GM08714 (cell line): ENCODE results near the gene NFX1.

Source experiments
- H3K4me3 ChIP-seq: fragments of 200-500 bp; sonication (Bioruptor generic); 2 replicates; pipeline ENCODE4 v1.5.1; 2014; ENCODE audit warnings: mild to moderate bottlenecking, low read length, inconsistent platforms
- ZNF274 ChIP-seq: IDR thresholded peaks from 2 replicates; pipeline ENCODE4 v1.6.1; 2012; ENCODE audit warnings: mild to moderate bottlenecking, low read depth, low read length

Gene NFX1

DNA sequence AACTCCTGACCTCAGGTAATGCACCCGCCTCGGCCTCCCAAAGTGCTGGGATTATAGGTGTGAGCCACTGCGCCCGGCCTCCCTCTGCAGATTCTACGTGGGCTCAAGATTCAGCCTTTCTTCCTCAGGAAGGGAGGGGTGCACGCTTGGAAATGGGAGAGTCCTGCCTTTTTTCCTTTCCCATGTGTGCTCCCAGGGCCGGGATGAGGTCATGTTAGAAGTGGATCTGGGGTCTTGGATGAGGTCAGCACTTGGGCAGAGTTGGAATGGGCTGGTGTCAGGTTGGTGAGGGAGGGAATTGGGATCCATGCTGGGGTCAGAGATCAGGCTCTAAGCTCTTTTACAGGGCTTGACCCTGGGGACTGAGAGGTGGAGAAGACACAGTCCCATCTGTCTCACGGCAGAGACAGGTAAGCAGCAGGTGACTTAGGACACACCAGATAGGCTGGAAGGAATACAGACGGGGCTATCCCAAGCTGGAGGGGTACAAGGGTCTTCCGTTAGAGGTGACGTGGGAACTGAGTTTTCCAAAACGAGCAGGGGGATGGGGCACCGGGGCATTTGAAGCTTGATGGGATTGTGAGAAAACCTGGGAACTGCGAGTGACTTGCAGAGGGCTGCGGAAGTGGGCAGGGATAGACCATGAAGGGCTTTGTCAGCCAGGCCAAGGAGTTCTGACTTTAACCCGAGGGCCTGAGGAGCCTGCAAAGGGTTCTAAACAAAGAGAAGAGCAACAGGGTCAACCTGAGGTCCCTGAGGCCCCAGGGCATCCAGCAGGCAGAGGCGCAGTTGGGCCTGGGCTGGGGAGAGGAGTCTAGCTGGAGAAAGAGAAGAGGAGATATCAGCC lies 113.8 kb downstream of the NFX1 start:
- no peak for TF ChIP-seq ZNF274
- H3K4me3 ChIP-seq, result no peak overlapping the region

DNA sequence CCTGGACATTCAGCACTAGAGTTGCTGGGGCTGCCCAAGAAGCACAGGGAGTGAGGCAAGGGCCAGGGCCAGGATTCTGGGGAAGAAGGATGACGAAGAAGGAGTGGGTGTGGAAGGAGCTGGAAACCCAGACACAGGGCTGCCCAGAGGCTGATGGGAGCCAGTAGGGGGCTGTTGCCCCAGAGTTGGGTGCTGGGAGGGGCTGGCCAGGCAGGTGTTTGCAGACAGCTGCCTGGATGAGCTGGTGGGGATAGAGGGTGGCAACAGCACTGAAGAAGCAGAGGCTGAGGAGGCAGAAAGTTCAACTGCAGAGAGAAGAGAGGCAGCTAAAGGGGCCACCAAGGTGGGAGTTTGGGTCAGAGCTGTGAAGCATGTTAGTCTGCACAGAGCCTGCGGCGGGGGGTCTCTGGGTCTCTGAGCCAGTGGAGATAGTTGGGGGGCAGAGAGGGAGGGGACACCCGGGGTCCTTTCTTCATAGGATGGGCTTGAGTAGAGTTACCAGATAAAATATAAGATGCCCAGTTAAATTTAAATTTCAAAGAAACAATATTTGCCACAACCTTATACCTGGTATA lies 114.6 kb downstream of the NFX1 start:
- no peak for TF ChIP-seq ZNF274
- no peak overlapping the region for H3K4me3 ChIP-seq

DNA sequence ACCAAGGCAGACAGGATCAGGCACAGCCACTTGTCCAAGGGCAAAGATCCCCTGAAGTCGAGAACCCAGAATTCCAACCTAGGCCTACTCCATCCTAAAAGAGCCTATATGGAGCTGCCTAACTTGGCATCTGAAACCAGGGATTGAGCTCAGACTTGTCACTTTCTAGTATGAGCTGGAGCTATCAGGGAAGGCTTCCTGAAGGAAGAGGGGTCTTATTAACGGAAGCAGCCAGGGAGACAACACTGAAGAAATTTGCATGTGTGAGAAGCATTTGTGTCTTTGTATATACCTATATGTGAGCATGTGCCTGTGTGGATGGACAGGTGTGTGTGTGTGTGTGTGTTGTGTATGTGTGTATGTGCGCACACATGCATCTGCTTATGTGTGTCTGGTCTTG lies 116.7 kb downstream of the NFX1 start:
- H3K4me3 ChIP-seq, result no peak overlapping the region
- TF ChIP-seq ZNF274, result no peak

DNA sequence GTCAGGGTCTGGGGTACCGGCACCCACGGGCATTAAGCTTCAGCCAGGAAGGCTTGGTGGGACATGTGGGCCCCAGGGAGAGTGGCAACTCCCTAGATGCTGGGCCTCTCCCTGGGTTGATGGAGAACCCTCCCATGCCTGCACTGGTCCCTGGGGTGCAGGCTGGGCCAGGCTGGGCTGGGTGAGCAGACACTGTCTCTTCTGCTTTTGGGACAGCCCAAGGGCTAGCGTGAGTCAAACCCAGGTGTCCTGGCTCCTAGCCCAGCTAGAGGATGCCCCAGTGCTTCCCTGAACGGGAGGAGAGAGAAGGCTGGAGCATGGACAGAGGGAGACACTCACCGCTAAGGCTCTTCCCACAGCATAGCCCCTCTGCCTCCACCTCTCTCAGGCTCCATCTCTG lies 117.8 kb downstream of the NFX1 start:
- H3K4me3 ChIP-seq, result no peak overlapping the region
- no peak for TF ChIP-seq ZNF274

DNA sequence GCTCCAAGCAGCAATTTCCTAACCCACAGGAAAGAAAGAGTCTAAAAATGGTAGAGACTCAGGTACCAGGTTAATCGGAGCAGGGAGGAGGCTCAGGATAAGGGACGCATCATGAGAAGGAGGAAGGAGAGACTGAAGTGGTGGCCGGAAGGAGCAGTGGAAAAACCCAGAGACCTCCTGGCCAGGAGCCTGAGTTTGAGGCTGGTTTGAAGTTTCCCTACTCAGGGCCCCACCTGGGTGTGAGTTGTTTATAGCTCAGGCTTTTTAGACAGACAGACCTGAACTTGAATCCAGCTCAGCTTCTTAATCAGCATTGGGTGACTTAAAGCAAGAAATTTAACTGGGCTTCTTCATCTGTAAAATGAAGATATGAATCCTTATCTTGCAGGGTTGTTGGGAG lies 124.0 kb downstream of the NFX1 start:
- H3K4me3 ChIP-seq, result no peak overlapping the region
- no peak for TF ChIP-seq ZNF274

DNA sequence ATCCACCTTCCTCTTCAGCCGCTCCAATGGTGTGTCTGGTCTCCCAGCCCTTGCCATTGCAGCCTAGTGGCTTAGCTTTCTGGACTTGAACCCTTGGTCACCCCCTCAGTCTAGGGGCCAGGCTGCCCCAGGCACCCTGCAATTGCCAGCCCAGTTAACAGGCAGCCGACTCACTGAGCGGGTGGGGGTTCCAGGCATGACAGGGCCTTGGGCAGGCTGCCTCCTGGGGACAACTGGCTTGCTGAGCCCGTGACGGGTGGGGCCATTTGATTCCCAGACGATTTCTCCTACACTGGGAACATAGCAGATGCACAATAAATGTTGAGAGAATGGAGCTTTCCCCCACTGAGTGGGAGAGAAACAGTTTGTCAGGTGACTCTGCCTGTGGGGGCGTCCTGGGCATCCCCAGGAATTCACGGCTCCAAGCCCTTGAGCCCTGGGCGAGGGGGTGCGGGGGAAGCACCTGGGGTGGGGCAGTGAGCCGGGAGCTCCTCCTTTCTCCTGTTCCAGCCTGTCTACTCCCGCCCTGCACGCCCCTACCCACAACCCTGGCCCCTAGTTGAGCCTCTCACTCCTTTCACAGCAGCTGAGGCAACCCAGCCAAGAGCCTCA lies 124.7 kb downstream of the NFX1 start:
- no peak for TF ChIP-seq ZNF274
- H3K4me3 ChIP-seq, result no peak overlapping the region

DNA sequence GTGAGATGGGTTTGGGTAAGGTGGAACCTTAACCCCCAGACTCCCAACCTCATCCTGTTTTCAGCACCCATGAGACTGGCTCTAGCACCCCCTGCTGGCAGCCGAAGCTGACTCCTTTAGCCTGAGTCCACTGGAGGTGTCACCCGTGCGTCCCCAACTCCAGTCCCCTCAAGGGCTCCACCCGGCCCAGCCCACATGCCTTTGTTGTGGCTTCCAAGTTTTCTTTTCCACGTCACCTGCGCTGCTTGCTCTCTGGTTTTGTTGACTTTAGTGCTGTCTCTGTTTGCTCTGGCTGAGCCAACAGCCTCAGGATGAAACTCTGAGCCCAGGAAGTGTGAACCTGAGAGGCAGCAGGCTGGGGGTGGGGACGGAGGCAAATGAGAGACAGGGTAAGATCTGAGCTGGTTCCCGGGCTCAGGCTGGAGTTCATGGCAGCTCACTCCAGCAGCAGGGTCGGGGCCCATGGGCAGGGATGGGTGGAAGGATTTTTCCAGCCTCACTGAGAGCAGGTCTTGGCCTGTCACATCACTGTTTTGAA lies 125.3 kb downstream of the NFX1 start:
- no peak for TF ChIP-seq ZNF274
- H3K4me3 ChIP-seq, result no peak overlapping the region

DNA sequence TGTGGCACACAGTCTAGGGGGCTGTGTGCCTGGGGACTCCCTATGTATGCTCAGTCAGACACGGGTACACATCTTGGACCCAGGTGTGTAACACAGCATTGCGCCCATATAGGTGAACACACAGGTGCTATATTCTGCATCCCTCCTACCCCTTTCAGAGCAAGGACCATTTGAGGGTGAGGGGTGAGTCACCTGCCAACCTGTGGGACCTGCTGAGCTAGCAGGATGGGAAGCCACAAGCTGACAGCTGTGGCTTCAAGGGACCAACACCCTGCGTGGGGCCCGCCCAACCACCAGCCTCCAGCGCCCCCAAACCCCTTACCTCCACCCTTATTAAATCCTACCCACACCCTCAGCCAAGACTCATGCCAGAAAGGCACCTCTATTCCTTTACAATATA lies 126.7 kb downstream of the NFX1 start:
- no peak overlapping the region for H3K4me3 ChIP-seq
- no peak for TF ChIP-seq ZNF274

DNA sequence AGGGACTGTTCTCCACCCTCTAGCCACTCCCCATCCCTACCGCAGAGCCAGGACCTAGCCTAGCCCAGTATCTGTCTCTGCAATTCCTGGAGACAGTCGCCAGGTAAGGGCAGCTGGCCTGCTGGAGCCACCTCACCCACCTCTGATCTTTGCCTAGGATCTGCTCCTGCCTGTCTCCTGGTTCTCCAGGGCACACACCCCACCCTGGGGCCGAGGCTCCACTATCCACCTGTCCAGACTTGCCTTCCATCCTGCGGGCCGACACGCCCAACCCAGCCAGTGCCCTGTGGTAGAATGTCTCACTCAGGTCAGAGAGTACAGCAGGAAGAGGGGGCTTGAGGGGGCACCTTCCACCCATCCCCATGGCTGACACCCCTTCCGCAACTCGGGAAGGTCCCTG lies 127.8 kb downstream of the NFX1 start:
- no peak overlapping the region for H3K4me3 ChIP-seq
- no peak for TF ChIP-seq ZNF274

DNA sequence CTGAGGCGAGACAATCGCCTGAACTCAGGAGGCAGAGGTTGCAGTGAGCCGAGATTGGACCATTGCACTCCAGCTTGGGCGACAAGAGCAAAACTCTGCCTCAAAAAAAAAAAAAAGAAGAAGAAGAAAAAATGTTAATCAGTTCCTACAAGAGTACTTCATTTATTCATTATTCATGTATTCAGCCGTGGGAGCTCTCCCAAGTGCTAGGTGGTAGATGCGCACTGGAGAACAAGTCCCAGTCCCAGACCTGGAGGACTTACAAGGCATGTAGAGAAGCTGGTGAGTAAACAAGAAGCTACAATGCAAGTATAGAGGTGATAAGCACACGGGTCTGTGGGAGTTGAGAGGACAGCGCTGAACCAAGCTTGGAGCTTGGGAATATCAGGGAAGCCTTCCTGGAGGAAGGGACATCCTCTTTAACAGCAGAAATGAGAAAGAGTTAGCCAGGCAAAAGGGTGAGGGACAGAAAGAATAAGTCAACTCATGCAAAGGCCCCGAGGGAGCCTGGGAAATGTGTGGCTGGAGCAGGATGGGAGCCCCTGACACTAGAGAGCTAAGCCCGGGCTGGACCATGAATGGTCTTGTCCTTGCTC lies 129.5 kb downstream of the NFX1 start:
- no peak overlapping the region for H3K4me3 ChIP-seq
- TF ChIP-seq ZNF274, result no peak
